H1 (cell line): ENCODE results near the gene MRPS30. TPM values are rescaled to one million over a fixed set of nuclear protein-coding genes. Genes with fewer than 3 reads are reported as not detected.

ENCODE experiments used
- CTCF ChIA-PET: fragments of 300-600 bp; sonication (Branson Sonifier 250); formaldehyde crosslinking; loops from one replicate; lab custom pipeline; 2021; ENCODE audit not compliant: partially characterized antibody; lab: Charles Lee
- POLR2A ChIA-PET: fragments of 300-600 bp; sonication (Branson Sonifier 250); formaldehyde crosslinking; loops from one replicate; lab custom pipeline; 2021; ENCODE audit warnings: inconsistent platforms; ENCODE audit not compliant: partially characterized antibody; lab: Charles Lee
- DNase-seq, 2 experiments: peaks; one replicate each; pipeline versions ENCODE4 v3.0.0 to v3.0.0-alpha.2; 2010 to 2022; ENCODE audit warnings: low spot score in 2 of 2, low read depth in 1 of 2, mixed read lengths in 1 of 2
- FAIRE-seq: peaks from 2 replicates; lab custom pipeline; 2011; peaks lifted over from hg19 to GRCh38; lab: Jason Lieb, UNC
- H2AFZ ChIP-seq: 2 replicates; pipeline ENCODE4 v1.8.1; 2012; ENCODE audit warnings: low read length, inconsistent platforms
- H2AK5ac ChIP-seq: 2 replicates; pipeline ENCODE4 v1.6.1; 2013; ENCODE audit warnings: low read depth, low read length
- H2BK120ac ChIP-seq: replicated peaks from 2 replicates; pipeline ENCODE3; 2013; ENCODE audit warnings: low read depth, low read length, inconsistent platforms
- H2BK12ac ChIP-seq: 2 replicates; pipeline ENCODE4 v1.6.1; 2013; ENCODE audit warnings: low read depth, low read length
- H2BK15ac ChIP-seq: 2 replicates; pipeline ENCODE4 v1.6.1; 2013; ENCODE audit warnings: low read length
- H2BK20ac ChIP-seq: 2 replicates; pipeline ENCODE4 v1.6.1; 2013; ENCODE audit warnings: low read length
- H2BK5ac ChIP-seq: 2 replicates; pipeline ENCODE4 v1.6.1; 2013; ENCODE audit warnings: low read depth, low read length
- H3K14ac ChIP-seq: 2 replicates; pipeline ENCODE4 v1.6.1; 2013; ENCODE audit warnings: inconsistent platforms; ENCODE audit not compliant: insufficient read length
- H3K18ac ChIP-seq: 2 replicates; pipeline ENCODE4 v1.6.1; 2013; ENCODE audit warnings: low read length; ENCODE audit errors: extremely low read depth
- H3K23ac ChIP-seq: 2 replicates; pipeline ENCODE4 v1.6.1; 2013; ENCODE audit warnings: inconsistent platforms; ENCODE audit not compliant: insufficient read length
- H3K23me2 ChIP-seq: 2 replicates; pipeline ENCODE4 v1.6.1; 2013; ENCODE audit warnings: low read depth, low read length
- H3K27ac ChIP-seq: 2 replicates; pipeline ENCODE4 v1.6.1; 2011; ENCODE audit warnings: low read depth, low read length, inconsistent platforms
- H3K27me3 ChIP-seq, 4 experiments: replicated peaks in 1 of 4; 1 replicate in 1 of 4; 2 replicates in 3 of 4; pipeline versions ENCODE4 v1.6.1 to v1.8.1; 2011 to 2013; ENCODE audit warnings: low read length in 3 of 4, mild to moderate bottlenecking in 3 of 4, inconsistent platforms in 2 of 4, mixed read lengths in 2 of 4, moderate library complexity in 1 of 4; ENCODE audit not compliant: control insufficient read depth in 3 of 4, insufficient read depth in 3 of 4; ENCODE audit errors: extremely low read depth in 1 of 4
- H3K36me3 ChIP-seq, 4 experiments: 2 replicates each; pipeline versions ENCODE4 v1.6.1 to v1.8.1; 2011 to 2013; ENCODE audit warnings: mild to moderate bottlenecking in 4 of 4, low read length in 3 of 4, moderate library complexity in 2 of 4, control low read depth in 1 of 4, inconsistent platforms in 1 of 4; ENCODE audit not compliant: insufficient read depth in 4 of 4, control insufficient read depth in 2 of 4
- H3K4ac ChIP-seq: replicated peaks from 2 replicates; pipeline ENCODE3; 2013; ENCODE audit warnings: low read length, low read depth, mixed read lengths, inconsistent platforms; ENCODE audit not compliant: insufficient read length
- H3K4me1 ChIP-seq, 4 experiments: replicated peaks in 1 of 4; 1 replicate in 1 of 4; 2 replicates in 3 of 4; pipeline versions ENCODE4 v1.6.1 to v1.8.1; 2011 to 2013; ENCODE audit warnings: low read length in 3 of 4, inconsistent platforms in 2 of 4, mixed read lengths in 1 of 4; ENCODE audit not compliant: insufficient read depth in 4 of 4, control insufficient read depth in 3 of 4
- H3K4me2 ChIP-seq, 2 experiments: 2 replicates each; pipeline versions ENCODE4 v1.6.1 to v1.8.1; 2011 to 2013; ENCODE audit warnings: low read depth in 2 of 2, low read length in 2 of 2, control low read depth in 1 of 2, inconsistent platforms in 1 of 2, mild to moderate bottlenecking in 1 of 2; ENCODE audit not compliant: insufficient read depth in 1 of 2
- H3K4me3 ChIP-seq, 4 experiments: fragments of 200-600, 300-600 bp in 1 of 4; sonication (generic), shearing (Covaris generic), sonication (Bioruptor Twin) in 1 of 4; 2 replicates each; pipeline versions ENCODE4 v1.5.1 to v1.8.1; 2011 to 2016; ENCODE audit warnings: low read length in 4 of 4, low read depth in 3 of 4, control low read depth in 2 of 4, inconsistent platforms in 2 of 4, mild to moderate bottlenecking in 2 of 4, mixed read lengths in 1 of 4, moderate library complexity in 1 of 4; ENCODE audit not compliant: insufficient read depth in 2 of 4; ENCODE audit errors: extremely low read depth in 1 of 4
- H3K56ac ChIP-seq: replicated peaks from 2 replicates; pipeline ENCODE3; 2013; ENCODE audit warnings: low read depth, mild to moderate bottlenecking, mixed read lengths, low read length, inconsistent platforms; ENCODE audit not compliant: insufficient read length
- H3K79me1 ChIP-seq: 2 replicates; pipeline ENCODE4 v1.6.1; 2013; ENCODE audit warnings: low read depth, low read length, control low read depth
- H3K79me2 ChIP-seq, 2 experiments: 2 replicates each; pipeline versions ENCODE4 v1.6.1 to v1.8.1; 2012 to 2013; ENCODE audit warnings: low read length in 2 of 2, mild to moderate bottlenecking in 2 of 2, inconsistent platforms in 1 of 2; ENCODE audit not compliant: insufficient read depth in 2 of 2, control insufficient read depth in 1 of 2
- H3K9ac ChIP-seq, 4 experiments: replicated peaks in 1 of 4; 1 replicate in 1 of 4; 2 replicates in 3 of 4; pipeline versions ENCODE4 v1.6.1 to v1.8.1; 2011 to 2013; ENCODE audit warnings: low read depth in 3 of 4, low read length in 3 of 4, control low read depth in 2 of 4, mild to moderate bottlenecking in 2 of 4, moderate library complexity in 2 of 4, inconsistent platforms in 1 of 4; ENCODE audit errors: extremely low read depth in 1 of 4
- H3K9me3 ChIP-seq, 2 experiments: 2 replicates each; pipeline versions ENCODE4 v1.6.1 to v1.8.1; 2012 to 2013; ENCODE audit warnings: mild to moderate bottlenecking in 2 of 2, moderate library complexity in 2 of 2, control low read depth in 1 of 2, inconsistent platforms in 1 of 2, low read depth in 1 of 2, low read length in 1 of 2, mixed read lengths in 1 of 2; ENCODE audit not compliant: insufficient read depth in 2 of 2
- H4K20me1 ChIP-seq, 2 experiments: replicated peaks in 1 of 2; 2 replicates each; pipeline versions ENCODE3 to v1.8.1; 2011 to 2013; ENCODE audit warnings: inconsistent platforms in 2 of 2, low read length in 2 of 2, mild to moderate bottlenecking in 1 of 2; ENCODE audit not compliant: insufficient read depth in 2 of 2, control insufficient read depth in 1 of 2
- H4K5ac ChIP-seq: 2 replicates; pipeline ENCODE4 v1.6.1; 2013; ENCODE audit warnings: low read length, low read depth, mixed read lengths, inconsistent platforms; ENCODE audit not compliant: insufficient read length
- H4K8ac ChIP-seq: 2 replicates; pipeline ENCODE4 v1.8.0; 2013; ENCODE audit warnings: mild to moderate bottlenecking, moderate library complexity, low read length, inconsistent platforms; ENCODE audit not compliant: insufficient read depth; ENCODE audit errors: extremely low read depth
- H4K91ac ChIP-seq: replicated peaks from 2 replicates; pipeline ENCODE3; 2013; ENCODE audit warnings: low read length, mixed read lengths, inconsistent platforms; ENCODE audit not compliant: insufficient read length
- BRCA1 ChIP-seq: IDR thresholded peaks from 2 replicates; pipeline ENCODE4 v1.6.1; 2012; ENCODE audit warnings: low read depth, low read length, improper control_type of control experiment
- E2F6 ChIP-seq: IDR thresholded peaks from 2 replicates; pipeline ENCODE4 v1.6.1; 2012; ENCODE audit warnings: inconsistent platforms
- EP300 ChIP-seq, 2 experiments: IDR thresholded peaks; 1 replicate in 1 of 2; 2 replicates in 1 of 2; pipeline ENCODE4 v1.6.1; 2011 to 2012; ENCODE audit warnings: low read depth in 2 of 2, low read length in 2 of 2, mild to moderate bottlenecking in 2 of 2, borderline replicate concordance in 1 of 2, inconsistent platforms in 1 of 2, moderate library complexity in 1 of 2
- HDAC2 ChIP-seq, 2 experiments: fragments of 300-600 bp in 1 of 2; sonication (generic) in 1 of 2; IDR thresholded peaks; 2 replicates each; pipeline ENCODE4 v1.6.1; 2011 to 2012; ENCODE audit warnings: low read depth in 2 of 2, low read length in 2 of 2, mild to moderate bottlenecking in 2 of 2, moderate library complexity in 2 of 2, borderline replicate concordance in 1 of 2, inconsistent platforms in 1 of 2
- MAFK ChIP-seq: IDR thresholded peaks from 2 replicates; pipeline ENCODE4 v1.6.1; 2012; ENCODE audit warnings: low read depth, mild to moderate bottlenecking, improper control_type of control experiment, low read length
- RFX5 ChIP-seq: IDR thresholded peaks from 2 replicates; pipeline ENCODE4 v1.6.1; 2011; ENCODE audit warnings: low read depth, low read length, improper control_type of control experiment, borderline replicate concordance
- RNF2 ChIP-seq: fragments of 200-900, 300-1000 bp; sonication (generic); IDR thresholded peaks from 2 replicates; pipeline ENCODE4 v1.7.1; 2016; ENCODE audit warnings: borderline replicate concordance, low read depth, mild to moderate bottlenecking, antibody characterized with exemption, low read length; ENCODE audit not compliant: poor library complexity, severe bottlenecking; ENCODE audit errors: missing control alignments
- SIX5 ChIP-seq: IDR thresholded peaks from 2 replicates; pipeline ENCODE4 v1.6.1; 2011; ENCODE audit warnings: mild to moderate bottlenecking, low read depth, low read length
- SUZ12 ChIP-seq: fragments of 200-600 bp; sonication (generic); IDR thresholded peaks from 2 replicates; pipeline ENCODE4 v1.6.1; 2012; ENCODE audit warnings: mild to moderate bottlenecking, inconsistent platforms, low read length, moderate library complexity, mixed read lengths
- TAF1 ChIP-seq: IDR thresholded peaks from 2 replicates; pipeline ENCODE4 v1.6.1; 2011; ENCODE audit warnings: mild to moderate bottlenecking, low read depth, low read length
- WGBS, 2 experiments: shearing (Covaris generic) in 1 of 2; methylation state at CpG; one replicate each; pipeline versions ENCODE4 v1.1.6 to v1.1.7; 2013 to 2015; ENCODE audit warnings: low lambda C conversion rate in 2 of 2, mixed read lengths in 2 of 2, inconsistent platforms in 1 of 2, low coverage in 1 of 2, missing lambda C conversion rate in 1 of 2; ENCODE audit not compliant: insufficient replicate concordance in 2 of 2, insufficient coverage in 1 of 2, insufficient read length in 1 of 2; ENCODE audit errors: extremely low coverage in 1 of 2, missing lambda C conversion rate in 1 of 2; 5-methylcytosine and 5-hydroxymethylcytosine counted together
- polyA plus RNA-seq, 7 experiments: library from polyadenylated mRNA; depleted of rRNA in 3 of 7; stranded (reverse) in 5 of 7; unstranded in 2 of 7; fragments of >200 nt in 5 of 7; fragments of 200-250 nt in 2 of 7; gene quantifications; 1 replicate in 5 of 7; 2 replicates in 1 of 7; 4 replicates in 1 of 7; pipeline versions ENCODE4 v1.2.1 to v1.2.3, GENCODE V29; 2011 to 2013; ENCODE audit warnings: missing spikeins in 2 of 7, mixed read lengths in 2 of 7
- total RNA-seq: library from RNA; stranded (reverse); fragmentation: NEBNext Ultra II Directional; extraction: Animal tissue kit (Norgen Biotek cat#: 25700); gene quantifications from 2 replicates; pipeline ENCODE4 v1.2.1, GENCODE V29; 2021
- TF ChIP-seq, protein P1 (sequence below): IDR thresholded peaks from 2 replicates; pipeline ENCODE4 v1.6.1; 2011; ENCODE audit warnings: low read length, improper control_type of control experiment

The MRPS30 gene
- total and polyA plus RNA-seq, 2 of the 8 experiments (the other 6 are each of a cell fraction or from before 2014, with no cell fraction given): 61.9 to 85.2 TPM

- Histone ChIP-seq H3K36me3 (no peaks in the 10 kb centered on the region), H3K4ac (no peak overlapping the region), H3K9ac (no peak overlapping the region), H4K8ac (no peak overlapping the region), H2BK120ac (no peak overlapping the region), H4K91ac (no peak overlapping the region), H3K9me3 (no peaks in the 10 kb centered on the region), H3K18ac (no peak overlapping the region), H2BK12ac (no peak overlapping the region), H2AK5ac (no peak overlapping the region), H3K14ac (no peak overlapping the region), H3K4me1 (peaks cover 0 to 4% (median 0%) of the 10 kb centered on the region in 4 experiments; a peak in 1 of 7 replicates), H2BK20ac (no peak overlapping the region), H4K5ac (no peak overlapping the region), H3K23ac (no peak overlapping the region), H3K79me1 (no peaks in the 10 kb centered on the region), H3K4me3 (no peak overlapping the region), H2BK15ac (no peak overlapping the region), H3K79me2 (no peaks in the 10 kb centered on the region), H3K27me3 (no peaks in the 10 kb centered on the region), H3K27ac (no peak overlapping the region), H4K20me1 (no peaks in the 10 kb centered on the region), H2BK5ac (no peak overlapping the region), H3K23me2 (no peaks in the 10 kb centered on the region), H2AFZ (no peak overlapping the region), H3K4me2 (no peak overlapping the region), H3K56ac (no peak overlapping the region)
- POLR2A ChIA-PET: no interaction called here
- CTCF ChIA-PET: no interaction called here
- 93% methylated on average over 1 of the region's 1 CpG; no CpG with 5 or more reads in 1 of the 2 experiments for WGBS, 2 experiments
- DNase-seq (no peak), FAIRE-seq (no peak)
- TF ChIP-seq EP300 (IDR thresholded peaks at IDR 0.05; ENCODE audit: borderline replicate concordance in 1 of 2, low read depth in 2 of 2, low read length in 2 of 2) (no peak), RFX5 (no peak), MAFK (no peak), E2F6 (no peak), SIX5 (no peak), SUZ12 (no peak), TAF1 (no peak), BRCA1 (no peak), HDAC2 (IDR thresholded peaks at IDR 0.05; ENCODE audit: borderline replicate concordance in 1 of 2, low read depth in 2 of 2, low read length in 2 of 2) (no peak), RNF2 (no peak)
- TF ChIP-seq, protein P1, sequence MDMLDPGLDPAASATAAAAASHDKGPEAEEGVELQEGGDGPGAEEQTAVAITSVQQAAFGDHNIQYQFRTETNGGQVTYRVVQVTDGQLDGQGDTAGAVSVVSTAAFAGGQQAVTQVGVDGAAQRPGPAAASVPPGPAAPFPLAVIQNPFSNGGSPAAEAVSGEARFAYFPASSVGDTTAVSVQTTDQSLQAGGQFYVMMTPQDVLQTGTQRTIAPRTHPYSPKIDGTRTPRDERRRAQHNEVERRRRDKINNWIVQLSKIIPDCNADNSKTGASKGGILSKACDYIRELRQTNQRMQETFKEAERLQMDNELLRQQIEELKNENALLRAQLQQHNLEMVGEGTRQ: no peak
Observed at GRCh38 chr5:44833249-44833648, 24.5 kb downstream of the MRPS30 start.
